Measurements from ENCODE around the gene PDGFC.

Gene PDGFC

GRCh38 chr4:156797206-156797605 is 174.4 kb downstream of the PDGFC start:
- no peak overlapping the region for H3K9ac ChIP-seq (ENCODE audit: low read depth, low read length)
- H3K36me3 ChIP-seq (ENCODE audit: insufficient read depth, low read length): no peaks in the 10 kb centered on the region
- WGBS: 92% methylated on average over 3 of the region's 5 CpGs
- no peak overlapping the region for H3K4me3 ChIP-seq (ENCODE audit: low read length)
- H3K9me3 ChIP-seq (ENCODE audit: insufficient read depth, low read depth, low read length): no peaks in the 10 kb centered on the region
- H3K27ac ChIP-seq (ENCODE audit: low read depth, low read length): no peak overlapping the region
- H3K4me1 ChIP-seq (ENCODE audit: insufficient read depth, low read length): no peaks in the 10 kb centered on the region
- no peaks in the 10 kb centered on the region for H3K27me3 ChIP-seq (ENCODE audit: insufficient read depth, low read length)

GRCh38 chr4:156795727-156796126 is 175.9 kb downstream of the PDGFC start:
- no peak overlapping the region for H3K27ac ChIP-seq (ENCODE audit: low read depth, low read length)
- H3K27me3 ChIP-seq (ENCODE audit: insufficient read depth, low read length): no peaks in the 10 kb centered on the region
- H3K36me3 ChIP-seq (ENCODE audit: insufficient read depth, low read length): no peaks in the 10 kb centered on the region
- peaks cover 4% of the 10 kb centered on the region; the same call in 1 of the 2 replicates for H3K4me1 ChIP-seq (ENCODE audit: insufficient read depth, low read length)
- WGBS: 100% methylated on average over 2 of the region's 2 CpGs
- H3K9ac ChIP-seq (ENCODE audit: low read depth, low read length): no peak overlapping the region
- no peaks in the 10 kb centered on the region for H3K9me3 ChIP-seq (ENCODE audit: insufficient read depth, low read depth, low read length)
- H3K4me3 ChIP-seq (ENCODE audit: low read length): no peak overlapping the region

GRCh38 chr4:156794863-156795262 is 176.7 kb downstream of the PDGFC start:
- Histone ChIP-seq H3K36me3 (ENCODE audit: insufficient read depth, low read length) (no peaks in the 10 kb centered on the region), H3K4me3 (ENCODE audit: low read length) (no peak overlapping the region), H3K27ac (ENCODE audit: low read depth, low read length) (no peak overlapping the region), H3K9ac (ENCODE audit: low read depth, low read length) (no peak overlapping the region), H3K4me1 (ENCODE audit: insufficient read depth, low read length) (peaks cover 6% of the 10 kb centered on the region; the same call in 1 of the 2 replicates), H3K27me3 (ENCODE audit: insufficient read depth, low read length) (no peaks in the 10 kb centered on the region), H3K9me3 (ENCODE audit: insufficient read depth, low read depth, low read length) (no peaks in the 10 kb centered on the region)
- WGBS: 96% methylated on average over 4 of the region's 4 CpGs

GRCh38 chr4:156792462-156793085 is 179.0 kb downstream of the PDGFC start:
- no peak overlapping the region for H3K27ac ChIP-seq (ENCODE audit: low read depth, low read length)
- WGBS: 95% methylated on average over 2 of the region's 2 CpGs

GRCh38 chr4:156790866-156791265 is 180.7 kb downstream of the PDGFC start:
- WGBS: 80% methylated on average over 1 of the region's 1 CpG
- no peaks in the 10 kb centered on the region for H3K9me3 ChIP-seq (ENCODE audit: insufficient read depth, low read depth, low read length)
- no peaks in the 10 kb centered on the region for H3K27me3 ChIP-seq (ENCODE audit: insufficient read depth, low read length)
- no peak overlapping the region for H3K9ac ChIP-seq (ENCODE audit: low read depth, low read length)
- peaks cover 6% of the 10 kb centered on the region; the same call in 1 of the 2 replicates for H3K4me1 ChIP-seq (ENCODE audit: insufficient read depth, low read length)
- no peak overlapping the region for H3K4me3 ChIP-seq (ENCODE audit: low read length)
- H3K27ac ChIP-seq (ENCODE audit: low read depth, low read length): no peak overlapping the region
- no peaks in the 10 kb centered on the region for H3K36me3 ChIP-seq (ENCODE audit: insufficient read depth, low read length)

More at GRCh38 chr4:156792462-156793085, 179.0 kb downstream of the PDGFC start:
- no peaks in the 10 kb centered on the region for H3K27me3 ChIP-seq (ENCODE audit: insufficient read depth, low read length)
- peaks cover 6% of the 10 kb centered on the region; the same call in 1 of the 2 replicates for H3K4me1 ChIP-seq (ENCODE audit: insufficient read depth, low read length)
- no peak overlapping the region for H3K4me3 ChIP-seq (ENCODE audit: low read length)
- no peak overlapping the region for H3K9ac ChIP-seq (ENCODE audit: low read depth, low read length)
- H3K9me3 ChIP-seq (ENCODE audit: insufficient read depth, low read depth, low read length): no peaks in the 10 kb centered on the region
- no peaks in the 10 kb centered on the region for H3K36me3 ChIP-seq (ENCODE audit: insufficient read depth, low read length)

- no peaks in the 10 kb centered on the region for H3K36me3 ChIP-seq (ENCODE audit: insufficient read depth, low read length)
- no peak overlapping the region for H3K9ac ChIP-seq (ENCODE audit: low read depth, low read length)
- H3K27ac ChIP-seq (ENCODE audit: low read depth, low read length): no peak overlapping the region
- H3K4me1 ChIP-seq (ENCODE audit: insufficient read depth, low read length): peaks cover 6% of the 10 kb centered on the region; the same call in 1 of the 2 replicates
- H3K27me3 ChIP-seq (ENCODE audit: insufficient read depth, low read length): no peaks in the 10 kb centered on the region
- no peak overlapping the region for H3K4me3 ChIP-seq (ENCODE audit: low read length)
- no peaks in the 10 kb centered on the region for H3K9me3 ChIP-seq (ENCODE audit: insufficient read depth, low read depth, low read length)
Observed at GRCh38 chr4:156788782-156789181, 182.8 kb downstream of the PDGFC start.

- Histone ChIP-seq H3K27ac (ENCODE audit: low read depth, low read length) (no peak overlapping the region), H3K9ac (ENCODE audit: low read depth, low read length) (no peak overlapping the region), H3K4me1 (ENCODE audit: insufficient read depth, low read length) (peaks cover 6% of the 10 kb centered on the region; the same call in 1 of the 2 replicates), H3K9me3 (ENCODE audit: insufficient read depth, low read depth, low read length) (no peaks in the 10 kb centered on the region), H3K36me3 (ENCODE audit: insufficient read depth, low read length) (no peaks in the 10 kb centered on the region), H3K27me3 (ENCODE audit: insufficient read depth, low read length) (no peaks in the 10 kb centered on the region), H3K4me3 (ENCODE audit: low read length) (no peak overlapping the region)
Observed at GRCh38 chr4:156786713-156787112, 184.9 kb downstream of the PDGFC start.

- Histone ChIP-seq H3K9me3 (ENCODE audit: insufficient read depth, low read depth, low read length) (no peaks in the 10 kb centered on the region), H3K27me3 (ENCODE audit: insufficient read depth, low read length) (no peaks in the 10 kb centered on the region), H3K36me3 (ENCODE audit: insufficient read depth, low read length) (no peaks in the 10 kb centered on the region), H3K4me1 (ENCODE audit: insufficient read depth, low read length) (no peaks in the 10 kb centered on the region), H3K4me3 (ENCODE audit: low read length) (no peak overlapping the region), H3K9ac (ENCODE audit: low read depth, low read length) (no peak overlapping the region), H3K27ac (ENCODE audit: low read depth, low read length) (no peak overlapping the region)
- 98% methylated on average over 3 of the region's 3 CpGs for WGBS
Observed at GRCh38 chr4:156784970-156785369, 186.6 kb downstream of the PDGFC start.

- H3K9ac ChIP-seq (ENCODE audit: low read depth, low read length): no peak overlapping the region
- no peak overlapping the region for H3K4me3 ChIP-seq (ENCODE audit: low read length)
- H3K27ac ChIP-seq (ENCODE audit: low read depth, low read length): no peak overlapping the region
- H3K27me3 ChIP-seq (ENCODE audit: insufficient read depth, low read length): no peaks in the 10 kb centered on the region
- H3K36me3 ChIP-seq (ENCODE audit: insufficient read depth, low read length): no peaks in the 10 kb centered on the region
- no peaks in the 10 kb centered on the region for H3K9me3 ChIP-seq (ENCODE audit: insufficient read depth, low read depth, low read length)
- 91% methylated on average over 2 of the region's 2 CpGs for WGBS
- H3K4me1 ChIP-seq (ENCODE audit: insufficient read depth, low read length): no peaks in the 10 kb centered on the region; the same call in 1 of the 2 replicates
Observed at GRCh38 chr4:156783966-156784365, 187.6 kb downstream of the PDGFC start.

- Histone ChIP-seq H3K9ac (ENCODE audit: low read depth, low read length) (no peak overlapping the region), H3K27ac (ENCODE audit: low read depth, low read length) (no peak overlapping the region), H3K27me3 (ENCODE audit: insufficient read depth, low read length) (no peaks in the 10 kb centered on the region), H3K9me3 (ENCODE audit: insufficient read depth, low read depth, low read length) (no peaks in the 10 kb centered on the region), H3K36me3 (ENCODE audit: insufficient read depth, low read length) (no peaks in the 10 kb centered on the region), H3K4me1 (ENCODE audit: insufficient read depth, low read length) (no peaks in the 10 kb centered on the region; the same call in 1 of the 2 replicates), H3K4me3 (ENCODE audit: low read length) (no peak overlapping the region)
- 96% methylated on average over 4 of the region's 5 CpGs for WGBS
Observed at GRCh38 chr4:156782491-156782890, 189.1 kb downstream of the PDGFC start.

GRCh38 chr4:156781852-156782251 is 189.7 kb downstream of the PDGFC start:
- Histone ChIP-seq H3K27ac (ENCODE audit: low read depth, low read length) (no peak overlapping the region), H3K9me3 (ENCODE audit: insufficient read depth, low read depth, low read length) (no peaks in the 10 kb centered on the region), H3K9ac (ENCODE audit: low read depth, low read length) (no peak overlapping the region), H3K4me3 (ENCODE audit: low read length) (no peak overlapping the region), H3K27me3 (ENCODE audit: insufficient read depth, low read length) (no peaks in the 10 kb centered on the region), H3K4me1 (ENCODE audit: insufficient read depth, low read length) (no peaks in the 10 kb centered on the region; the same call in 1 of the 2 replicates), H3K36me3 (ENCODE audit: insufficient read depth, low read length) (no peaks in the 10 kb centered on the region)
- WGBS: 92% methylated on average over 2 of the region's 2 CpGs

- no peak overlapping the region for H3K9ac ChIP-seq (ENCODE audit: low read depth, low read length)
- no peak overlapping the region for H3K4me3 ChIP-seq (ENCODE audit: low read length)
- H3K9me3 ChIP-seq (ENCODE audit: insufficient read depth, low read depth, low read length): no peaks in the 10 kb centered on the region
- WGBS: 100% methylated on average over 1 of the region's 1 CpG
- no peak overlapping the region for H3K27ac ChIP-seq (ENCODE audit: low read depth, low read length)
- H3K27me3 ChIP-seq (ENCODE audit: insufficient read depth, low read length): no peaks in the 10 kb centered on the region
- H3K4me1 ChIP-seq (ENCODE audit: insufficient read depth, low read length): no peaks in the 10 kb centered on the region; the same call in 1 of the 2 replicates
- H3K36me3 ChIP-seq (ENCODE audit: insufficient read depth, low read length): no peaks in the 10 kb centered on the region
Observed at GRCh38 chr4:156779774-156780173, 191.8 kb downstream of the PDGFC start.
